IPS-18a (cell line): ENCODE data around the gene CARD19.

ENCODE experiments used
- H3K27ac ChIP-seq: one replicate; pipeline ENCODE4 v1.5.1; 2013; ENCODE audit warnings: low read length
- H3K27me3 ChIP-seq: one replicate; pipeline ENCODE4 v1.6.1; 2013; ENCODE audit warnings: mild to moderate bottlenecking, low read length; ENCODE audit not compliant: control insufficient read depth, insufficient read depth
- H3K36me3 ChIP-seq: one replicate; pipeline ENCODE4 v1.6.1; 2013; ENCODE audit warnings: low read depth, low read length; ENCODE audit not compliant: control insufficient read depth
- H3K4me1 ChIP-seq: one replicate; pipeline ENCODE4 v1.6.1; 2013; ENCODE audit warnings: low read depth, low read length; ENCODE audit not compliant: control insufficient read depth
- H3K4me3 ChIP-seq: one replicate; pipeline ENCODE4 v1.5.1; 2013; ENCODE audit warnings: low read length
- H3K9ac ChIP-seq: one replicate; pipeline ENCODE4 v1.6.1; 2013; ENCODE audit warnings: mild to moderate bottlenecking, low read length, moderate library complexity
- H3K9me3 ChIP-seq: one replicate; pipeline ENCODE4 v1.6.1; 2013; ENCODE audit warnings: low read depth, low read length; ENCODE audit not compliant: control insufficient read depth

CARD19 gene

DNA sequence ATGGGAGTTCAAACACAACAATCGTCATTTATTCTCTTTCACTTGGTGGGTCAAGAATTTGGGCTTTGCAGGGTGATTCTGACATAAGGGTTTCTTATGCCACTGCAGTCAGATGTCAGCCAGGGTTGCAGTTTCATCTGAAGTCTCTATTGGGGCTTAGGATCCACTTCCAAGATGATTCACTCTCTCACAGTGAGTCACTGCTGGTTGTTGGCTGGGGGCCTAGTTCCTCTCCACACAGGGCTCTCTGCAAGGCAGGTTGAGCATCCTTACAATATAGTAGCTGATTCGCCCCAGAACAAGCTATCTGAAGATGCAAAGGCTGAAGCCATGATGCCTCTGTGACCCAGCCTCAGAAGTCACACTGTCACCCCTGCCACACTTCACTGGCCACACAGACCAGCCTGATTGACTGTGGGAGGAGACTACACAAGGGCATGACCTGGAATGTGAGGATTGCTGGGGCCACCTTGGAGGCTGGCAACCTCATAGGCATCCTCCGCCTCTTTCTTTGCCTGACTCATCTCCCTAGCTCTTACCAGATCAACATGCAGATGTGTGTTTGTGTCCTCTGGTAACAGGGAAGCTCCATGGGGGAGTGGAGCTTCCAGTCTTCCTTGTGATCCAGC is 4.5 kb upstream of the CARD19 start:
- Histone ChIP-seq H3K36me3 (no peaks in the 10 kb centered on the region), H3K9ac (no peak overlapping the region), H3K4me3 (no peak overlapping the region), H3K9me3 (no peaks in the 10 kb centered on the region), H3K27me3 (no peaks in the 10 kb centered on the region), H3K4me1 (no peaks in the 10 kb centered on the region), H3K27ac (no peak overlapping the region)

DNA sequence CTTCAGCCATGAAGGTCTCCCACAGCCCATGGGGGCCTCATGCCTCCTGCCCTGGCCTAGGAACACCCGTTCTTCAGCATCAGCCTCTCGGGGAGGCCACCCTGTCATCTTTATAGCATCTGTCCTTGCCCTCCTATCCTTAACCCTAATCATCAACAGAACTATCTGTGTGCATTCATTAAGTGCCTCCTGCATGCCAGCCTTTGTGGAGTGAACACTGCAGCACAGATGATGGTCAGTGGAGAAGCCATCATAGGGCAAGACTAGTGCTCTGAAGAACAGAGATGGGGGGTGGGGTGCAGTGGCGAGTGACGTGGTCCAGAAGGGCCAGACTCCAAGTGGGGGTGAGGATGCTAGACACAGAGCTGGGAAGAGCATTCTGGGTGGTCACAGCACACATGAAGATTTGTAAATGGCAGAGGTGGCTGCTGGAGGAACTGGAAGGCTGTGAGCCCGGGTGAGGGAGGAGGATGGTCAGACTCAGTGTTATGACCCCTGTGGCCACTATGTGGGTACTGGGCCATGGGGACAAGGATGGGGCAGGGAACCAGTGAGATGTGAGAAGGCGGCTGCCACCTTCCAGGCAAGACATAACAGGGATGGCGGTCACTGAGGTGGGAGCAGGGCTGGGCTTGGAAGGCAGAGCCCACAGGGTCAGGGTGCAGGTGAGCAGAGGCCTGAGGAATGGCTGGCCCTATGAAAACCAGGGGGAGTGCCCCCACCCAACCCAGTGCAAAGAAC is 3.6 kb upstream of the CARD19 start:
- Histone ChIP-seq H3K9me3 (no peaks in the 10 kb centered on the region), H3K27me3 (peaks cover 6% of the 10 kb centered on the region), H3K9ac (no peak overlapping the region), H3K4me3 (no peak overlapping the region), H3K27ac (no peak overlapping the region), H3K4me1 (peaks cover 3% of the 10 kb centered on the region), H3K36me3 (no peaks in the 10 kb centered on the region)

DNA sequence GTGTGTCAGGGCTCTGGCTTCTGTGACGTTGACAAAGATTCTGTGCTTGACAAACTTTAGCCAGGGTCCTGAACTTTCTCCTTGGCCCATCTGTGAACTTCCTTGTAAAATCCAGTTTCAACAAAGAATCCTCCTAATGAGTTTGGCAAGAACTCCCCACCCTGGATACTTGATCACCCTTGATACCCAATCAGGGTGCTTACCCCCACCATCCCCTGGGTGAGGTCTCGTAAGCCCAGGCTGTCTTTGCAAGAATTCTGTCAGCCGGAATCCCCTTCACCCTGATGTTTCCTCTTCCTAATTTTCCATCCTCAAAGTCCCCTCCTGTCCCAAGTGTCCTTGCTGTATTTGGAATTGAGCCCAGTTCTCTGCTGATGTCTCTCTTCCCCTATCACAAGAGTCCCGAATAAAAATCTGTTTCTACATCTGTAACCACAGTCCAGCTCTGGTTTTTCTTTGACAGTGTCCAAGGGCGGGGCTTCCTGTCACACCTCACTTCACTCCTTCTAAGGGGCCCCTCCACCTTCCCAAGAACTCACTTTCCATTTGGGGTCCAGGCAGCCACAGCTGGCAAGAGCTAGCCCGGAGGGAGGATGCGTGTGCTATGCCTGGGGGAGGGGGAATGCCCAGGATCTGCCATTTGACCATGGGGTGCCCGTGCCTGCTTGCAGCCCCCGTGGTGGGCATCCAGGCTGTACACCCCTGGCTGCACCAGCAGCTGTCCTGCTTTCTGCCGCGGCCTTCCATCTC is 2.7 kb upstream of the CARD19 start:
- Histone ChIP-seq H3K27me3 (peaks cover 6% of the 10 kb centered on the region), H3K9ac (no peak overlapping the region), H3K9me3 (no peaks in the 10 kb centered on the region), H3K27ac (no peak overlapping the region), H3K4me1 (peaks cover 3% of the 10 kb centered on the region), H3K36me3 (no peaks in the 10 kb centered on the region), H3K4me3 (no peak overlapping the region)

GRCh38 chr9:93093877-93094657 is 1.9 kb upstream of the CARD19 start:
- Histone ChIP-seq H3K36me3 (no peaks in the 10 kb centered on the region), H3K4me3 (no peak overlapping the region), H3K9ac (no peak overlapping the region), H3K4me1 (peaks cover 3% of the 10 kb centered on the region), H3K27me3 (peaks cover 6% of the 10 kb centered on the region), H3K27ac (no peak overlapping the region), H3K9me3 (no peaks in the 10 kb centered on the region)

GRCh38 chr9:93094658-93095204 is 1.3 kb upstream of the CARD19 start:
- Histone ChIP-seq H3K4me3 (peak overlapping the region; percentile 63), H3K4me1 (peaks cover 3% of the 10 kb centered on the region), H3K27me3 (peaks cover 6% of the 10 kb centered on the region)

GRCh38 chr9:93095205-93096130 is 549 bp upstream of the CARD19 start:
- peaks cover 3% of the 10 kb centered on the region for H3K4me1 ChIP-seq
- H3K27ac ChIP-seq, result peak overlapping the region; percentile 49
- H3K9ac ChIP-seq, result peak overlapping the region; percentile 65
- peak overlapping the region; percentile 63 for H3K4me3 ChIP-seq
- no peaks in the 10 kb centered on the region for H3K9me3 ChIP-seq
- no peaks in the 10 kb centered on the region for H3K36me3 ChIP-seq
- H3K27me3 ChIP-seq, result peaks cover 6% of the 10 kb centered on the region

More at GRCh38 chr9:93094658-93095204, 1.3 kb upstream of the CARD19 start:
- no peaks in the 10 kb centered on the region for H3K9me3 ChIP-seq
- H3K9ac ChIP-seq, result peak overlapping the region; percentile 65
- no peaks in the 10 kb centered on the region for H3K36me3 ChIP-seq
- H3K27ac ChIP-seq, result no peak overlapping the region

DNA sequence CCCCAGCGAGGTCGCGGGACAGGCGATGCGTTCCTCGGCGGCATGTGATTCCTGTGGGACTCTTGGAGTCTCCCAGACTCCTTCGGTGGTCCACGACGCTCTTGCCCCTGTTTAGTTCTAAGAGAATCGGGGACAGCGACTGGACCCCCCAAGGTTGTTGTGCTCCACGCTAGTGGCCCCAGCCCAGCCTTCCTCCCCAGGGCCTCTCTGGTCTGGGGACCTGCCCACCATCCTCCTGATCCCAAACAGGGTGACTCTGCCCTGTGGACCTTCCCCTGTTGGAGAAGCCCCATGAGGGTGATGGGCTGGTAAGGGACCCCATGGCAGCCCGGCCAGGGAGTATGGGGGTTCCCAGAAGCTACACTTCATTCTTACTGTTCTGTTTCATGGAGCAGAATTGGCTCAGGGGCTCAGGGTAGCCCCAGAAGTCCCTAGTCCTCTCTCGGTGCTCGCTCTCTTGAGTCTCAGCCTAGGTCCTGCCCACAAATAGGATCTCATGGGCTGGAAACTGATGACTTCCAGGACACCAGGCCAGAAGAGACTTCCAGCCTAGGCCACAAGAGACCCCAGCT is 880 bp downstream of the CARD19 start:
- H3K9ac ChIP-seq, result peak overlapping the region; percentile 24
- H3K4me3 ChIP-seq, result peak overlapping the region; percentile 81
- no peaks in the 10 kb centered on the region for H3K9me3 ChIP-seq
- peaks cover 3% of the 10 kb centered on the region for H3K4me1 ChIP-seq
- no peaks in the 10 kb centered on the region for H3K36me3 ChIP-seq
- H3K27ac ChIP-seq, result no peak overlapping the region
- H3K27me3 ChIP-seq, result peaks cover 6% of the 10 kb centered on the region

- Histone ChIP-seq H3K27ac (no peak overlapping the region), H3K4me3 (no peak overlapping the region), H3K27me3 (peaks cover 6% of the 10 kb centered on the region), H3K9me3 (no peaks in the 10 kb centered on the region), H3K4me1 (peaks cover 3% of the 10 kb centered on the region), H3K36me3 (no peaks in the 10 kb centered on the region), H3K9ac (no peak overlapping the region)
Measured at GRCh38 chr9:93097511-93098201, 1.6 kb downstream of the CARD19 start.

GRCh38 chr9:93098236-93098946 is 2.4 kb downstream of the CARD19 start:
- Histone ChIP-seq H3K36me3 (no peaks in the 10 kb centered on the region), H3K4me1 (peaks cover 3% of the 10 kb centered on the region), H3K27me3 (peaks cover 6% of the 10 kb centered on the region), H3K27ac (no peak overlapping the region), H3K9me3 (no peaks in the 10 kb centered on the region), H3K9ac (no peak overlapping the region), H3K4me3 (no peak overlapping the region)
